Osteoblast (primary cell): Measurements from ENCODE around the gene ZNRF4. TPM values are rescaled to one million over a fixed set of nuclear protein-coding genes. Genes with fewer than 3 reads are reported as not detected.
"Not testable (repeated sequence)": the region's sequence is repeated elsewhere in the genome, so short reads cannot be mapped to it uniquely, and the experiment has no call there.

Experiments used
- DNase-seq: peaks from one replicate; pipeline ENCODE4 v3.0.0; 2011; ENCODE audit warnings: low spot score, mixed read lengths; ENCODE audit not compliant: insufficient read length; ENCODE audit errors: missing footprints
- H2AFZ ChIP-seq: 2 replicates; pipeline ENCODE4 v1.6.0; 2011; ENCODE audit warnings: mild to moderate bottlenecking, low read length
- H3K27ac ChIP-seq: 2 replicates; pipeline ENCODE4 v1.5.1; 2011; ENCODE audit warnings: mild to moderate bottlenecking, low read depth, low read length, moderate library complexity
- H3K27me3 ChIP-seq: 2 replicates; pipeline ENCODE4 v1.6.0; 2012; ENCODE audit warnings: mild to moderate bottlenecking, control low read depth, inconsistent platforms, low read length, moderate library complexity; ENCODE audit not compliant: insufficient read depth
- H3K36me3 ChIP-seq: 2 replicates; pipeline ENCODE4 v1.5.1; 2011; ENCODE audit warnings: mild to moderate bottlenecking, low read length, control low read depth, moderate library complexity; ENCODE audit not compliant: insufficient read depth
- H3K4me1 ChIP-seq: 2 replicates; pipeline ENCODE4 v1.5.1; 2011; ENCODE audit warnings: mild to moderate bottlenecking, low read length, control low read depth, moderate library complexity; ENCODE audit not compliant: insufficient read depth
- H3K4me2 ChIP-seq: 2 replicates; pipeline ENCODE4 v1.6.0; 2011; ENCODE audit warnings: mild to moderate bottlenecking, low read length; ENCODE audit not compliant: insufficient read depth
- H3K4me3 ChIP-seq: fragments of 200-600 bp; sonication (generic); 3 replicates; pipeline ENCODE4 v1.5.1; 2012; ENCODE audit warnings: mild to moderate bottlenecking, low read length, inconsistent platforms; ENCODE audit not compliant: insufficient read depth
- H3K79me2 ChIP-seq: 2 replicates; pipeline ENCODE4 v1.6.0; 2012; ENCODE audit warnings: mild to moderate bottlenecking, low read length, control low read depth, inconsistent platforms; ENCODE audit not compliant: insufficient read depth
- H3K9me3 ChIP-seq: 2 replicates; pipeline ENCODE4 v1.5.1; 2011; ENCODE audit warnings: low read depth, low read length, control low read depth
- H4K20me1 ChIP-seq: 2 replicates; pipeline ENCODE4 v1.6.0; 2012; ENCODE audit warnings: mild to moderate bottlenecking, low read length, control low read depth; ENCODE audit not compliant: insufficient read depth
- CTCF ChIP-seq: IDR thresholded peaks from 2 replicates; pipeline ENCODE4 v1.5.1; 2011; ENCODE audit warnings: mild to moderate bottlenecking, low read depth, low read length, moderate library complexity; ENCODE audit errors: extremely low read depth
- total RNA-seq: library from RNA; depleted of rRNA; stranded (reverse); fragments of >200 nt; gene quantifications from 2 replicates; pipeline ENCODE4 v1.2.3, GENCODE V29; 2012

ZNRF4 gene
- total RNA-seq, 1 donor = not detected

GRCh38 chr19:5484398-5485285 lies 29.4 kb downstream of the ZNRF4 start:
- H4K20me1 ChIP-seq = no peaks in the 10 kb centered on the region
- TF ChIP-seq CTCF = no peak
- H3K4me2 ChIP-seq = no peak overlapping the region
- H3K4me1 ChIP-seq = no peaks in the 10 kb centered on the region
- peaks cover 18% of the 10 kb centered on the region for H3K27me3 ChIP-seq
- no peak overlapping the region for H3K4me3 ChIP-seq
- H3K79me2 ChIP-seq = no peaks in the 10 kb centered on the region
- peaks cover 11% of the 10 kb centered on the region for H3K9me3 ChIP-seq
- H3K36me3 ChIP-seq = no peaks in the 10 kb centered on the region
- peak; percentile 75 for DNase-seq
- no peak overlapping the region for H2AFZ ChIP-seq
- H3K27ac ChIP-seq = no peak overlapping the region

GRCh38 chr19:5485286-5485636 lies 30.0 kb downstream of the ZNRF4 start:
- no peak for DNase-seq
- TF ChIP-seq CTCF = no peak
- Histone ChIP-seq H4K20me1 (no peaks in the 10 kb centered on the region), H3K9me3 (peaks cover 11% of the 10 kb centered on the region), H2AFZ (no peak overlapping the region), H3K27me3 (peaks cover 24% of the 10 kb centered on the region), H3K4me1 (no peaks in the 10 kb centered on the region), H3K27ac (no peak overlapping the region), H3K79me2 (no peaks in the 10 kb centered on the region), H3K4me2 (no peak overlapping the region), H3K36me3 (no peaks in the 10 kb centered on the region), H3K4me3 (no peak overlapping the region)

- not testable (repeated sequence) for H4K20me1 ChIP-seq, H3K4me1 ChIP-seq, H3K36me3 ChIP-seq, H2AFZ ChIP-seq, H3K4me3 ChIP-seq, DNase-seq, H3K27ac ChIP-seq, H3K79me2 ChIP-seq, H3K4me2 ChIP-seq
- peaks cover 11% of the 10 kb centered on the region for H3K9me3 ChIP-seq
- H3K27me3 ChIP-seq = peaks cover 28% of the 10 kb centered on the region
These were observed 30.4 kb downstream of the ZNRF4 start for GRCh38 chr19:5485658-5486057.

- TF ChIP-seq CTCF = no peak
- H3K79me2 ChIP-seq = no peaks in the 10 kb centered on the region
- no peak overlapping the region for H3K27ac ChIP-seq
- H3K4me2 ChIP-seq = no peak overlapping the region
- peak; percentile 39 for DNase-seq
- H3K27me3 ChIP-seq = peaks cover 36% of the 10 kb centered on the region
- H3K4me1 ChIP-seq = no peaks in the 10 kb centered on the region
- no peaks in the 10 kb centered on the region for H4K20me1 ChIP-seq
- H2AFZ ChIP-seq = no peak overlapping the region
- no peaks in the 10 kb centered on the region for H3K36me3 ChIP-seq
- H3K9me3 ChIP-seq = peaks cover 5% of the 10 kb centered on the region
- H3K4me3 ChIP-seq = no peak overlapping the region
These were observed 32.0 kb downstream of the ZNRF4 start for GRCh38 chr19:5487222-5487621.
